NB4 (cell line): ENCODE measurements around the gene SELENOM.

ENCODE experiments used
- MYC ChIP-seq: IDR thresholded peaks from 2 replicates; pipeline ENCODE4 v1.6.1; 2011; ENCODE audit warnings: low read depth, low read length
- POLR2A ChIP-seq: IDR thresholded peaks from 2 replicates; pipeline ENCODE4 v1.6.1; 2011; ENCODE audit warnings: mild to moderate bottlenecking; ENCODE audit not compliant: insufficient read length; ENCODE audit errors: extremely low read depth
- TF ChIP-seq, protein P1 (sequence below): IDR thresholded peaks from one replicate; pipeline ENCODE4 v1.5.1; 2012; ENCODE audit warnings: low read depth, low read length

DNA sequence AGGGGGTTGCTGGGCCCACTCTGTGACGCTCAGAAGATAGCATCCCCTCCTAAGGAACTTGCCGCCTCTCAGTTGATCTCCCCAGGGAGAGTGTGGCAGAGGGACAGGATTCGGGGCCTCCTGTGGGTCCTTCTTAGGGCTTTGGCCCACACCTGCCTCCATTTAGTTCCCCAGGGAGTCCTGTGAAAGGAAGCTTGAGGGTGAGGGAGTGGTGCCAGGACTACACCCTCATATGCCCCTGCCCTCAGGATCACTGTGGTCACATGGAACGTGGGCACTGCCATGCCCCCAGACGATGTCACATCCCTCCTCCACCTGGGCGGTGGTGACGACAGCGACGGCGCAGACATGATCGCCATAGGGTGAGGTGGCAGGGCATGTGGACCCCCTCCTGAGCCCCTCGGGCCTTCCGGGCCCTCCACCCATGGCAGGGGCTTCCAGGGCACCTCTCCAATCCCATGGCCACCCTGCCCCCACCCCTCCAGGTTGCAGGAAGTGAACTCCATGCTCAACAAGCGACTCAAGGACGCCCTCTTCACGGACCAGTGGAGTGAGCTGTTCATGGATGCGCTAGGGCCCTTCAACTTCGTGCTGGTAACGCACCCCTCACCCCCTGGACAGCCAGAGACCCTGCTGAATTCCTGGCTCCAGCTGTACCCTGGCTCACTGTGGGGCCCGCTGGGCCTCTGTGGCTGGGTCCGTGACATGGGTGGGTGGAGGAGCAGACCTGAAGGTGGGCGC is 18.9 kb upstream of the SELENOM start:
- TF ChIP-seq, protein P1, sequence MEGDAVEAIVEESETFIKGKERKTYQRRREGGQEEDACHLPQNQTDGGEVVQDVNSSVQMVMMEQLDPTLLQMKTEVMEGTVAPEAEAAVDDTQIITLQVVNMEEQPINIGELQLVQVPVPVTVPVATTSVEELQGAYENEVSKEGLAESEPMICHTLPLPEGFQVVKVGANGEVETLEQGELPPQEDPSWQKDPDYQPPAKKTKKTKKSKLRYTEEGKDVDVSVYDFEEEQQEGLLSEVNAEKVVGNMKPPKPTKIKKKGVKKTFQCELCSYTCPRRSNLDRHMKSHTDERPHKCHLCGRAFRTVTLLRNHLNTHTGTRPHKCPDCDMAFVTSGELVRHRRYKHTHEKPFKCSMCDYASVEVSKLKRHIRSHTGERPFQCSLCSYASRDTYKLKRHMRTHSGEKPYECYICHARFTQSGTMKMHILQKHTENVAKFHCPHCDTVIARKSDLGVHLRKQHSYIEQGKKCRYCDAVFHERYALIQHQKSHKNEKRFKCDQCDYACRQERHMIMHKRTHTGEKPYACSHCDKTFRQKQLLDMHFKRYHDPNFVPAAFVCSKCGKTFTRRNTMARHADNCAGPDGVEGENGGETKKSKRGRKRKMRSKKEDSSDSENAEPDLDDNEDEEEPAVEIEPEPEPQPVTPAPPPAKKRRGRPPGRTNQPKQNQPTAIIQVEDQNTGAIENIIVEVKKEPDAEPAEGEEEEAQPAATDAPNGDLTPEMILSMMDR, result no peak
- TF ChIP-seq POLR2A (no peak), MYC (no peak)
